ENCODE results near the gene PRKN.
A peak's percentile ranks its signal among the peaks of the same experiment; 100 is the strongest.

Gene PRKN

GRCh38 chr6:161459008-161459615 lies 1268.5 kb downstream of the PRKN start:
- no peak for DNase-seq

- no peak for DNase-seq
Observed at GRCh38 chr6:161458201-161458951, 1269.2 kb downstream of the PRKN start.

DNA sequence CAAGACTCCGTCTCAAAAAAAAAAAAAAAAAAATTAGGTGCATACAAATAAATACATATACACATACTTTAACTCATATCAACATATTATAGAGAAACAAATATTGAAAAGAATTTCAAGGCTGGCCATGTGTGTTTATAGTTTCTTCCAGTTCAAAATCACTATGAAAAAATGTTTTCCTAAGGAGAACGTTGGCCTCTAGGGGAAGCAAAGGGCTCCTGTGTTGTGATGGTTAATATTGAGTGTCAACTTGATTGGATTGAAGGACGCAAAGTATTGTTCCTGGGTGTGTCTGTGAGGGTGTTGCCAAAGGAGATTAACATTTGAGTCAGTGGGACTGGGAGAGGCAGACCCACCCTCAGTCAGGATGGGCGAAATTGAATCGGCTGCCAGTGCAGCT lies 1271.7 kb downstream of the PRKN start:
- no peak for DNase-seq

GRCh38 chr6:161453558-161453957 lies 1274.0 kb downstream of the PRKN start:
- DNase-seq: no peak

DNA sequence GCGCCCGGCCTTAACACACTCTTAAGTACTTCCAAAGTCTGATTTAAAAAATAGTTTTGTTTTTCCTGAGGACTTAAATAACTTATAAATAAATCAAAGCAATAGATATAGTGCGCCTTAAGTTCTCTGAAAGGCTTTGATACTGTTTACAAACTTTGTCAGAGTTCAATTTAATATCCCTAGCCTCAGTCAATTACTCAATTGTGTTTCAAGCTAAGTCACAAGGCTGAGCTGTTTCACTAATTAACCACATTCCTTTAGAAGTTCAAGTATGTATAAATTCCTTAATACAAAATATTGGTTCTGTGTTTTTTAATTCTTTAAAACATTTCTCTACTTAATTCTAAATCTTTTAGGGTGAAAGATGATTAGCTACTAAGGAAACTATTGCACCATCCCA lies 1275.3 kb downstream of the PRKN start:
- DNase-seq: no peak

DNA sequence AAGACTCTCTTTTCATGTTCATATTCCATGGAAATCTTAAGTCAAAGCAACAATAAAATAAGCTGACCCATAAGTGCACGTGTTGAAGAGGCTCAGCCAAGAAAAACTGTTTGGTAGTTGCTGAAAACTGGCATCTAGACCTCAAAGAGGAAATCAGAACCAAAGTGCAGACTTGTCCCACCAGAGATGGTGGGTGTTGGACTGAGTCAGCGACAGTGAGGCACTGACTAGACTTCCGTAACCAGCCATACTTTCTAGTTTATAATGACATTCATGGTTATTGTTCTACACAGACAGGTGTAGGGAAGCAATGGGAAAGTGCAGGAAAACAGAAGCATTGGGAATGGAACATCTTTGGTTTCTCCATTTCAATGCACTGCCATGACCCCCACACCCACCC lies 1278.0 kb downstream of the PRKN start:
- no peak for DNase-seq

GRCh38 chr6:161446949-161447348 lies 1280.6 kb downstream of the PRKN start:
- DNase-seq: no peak

DNA sequence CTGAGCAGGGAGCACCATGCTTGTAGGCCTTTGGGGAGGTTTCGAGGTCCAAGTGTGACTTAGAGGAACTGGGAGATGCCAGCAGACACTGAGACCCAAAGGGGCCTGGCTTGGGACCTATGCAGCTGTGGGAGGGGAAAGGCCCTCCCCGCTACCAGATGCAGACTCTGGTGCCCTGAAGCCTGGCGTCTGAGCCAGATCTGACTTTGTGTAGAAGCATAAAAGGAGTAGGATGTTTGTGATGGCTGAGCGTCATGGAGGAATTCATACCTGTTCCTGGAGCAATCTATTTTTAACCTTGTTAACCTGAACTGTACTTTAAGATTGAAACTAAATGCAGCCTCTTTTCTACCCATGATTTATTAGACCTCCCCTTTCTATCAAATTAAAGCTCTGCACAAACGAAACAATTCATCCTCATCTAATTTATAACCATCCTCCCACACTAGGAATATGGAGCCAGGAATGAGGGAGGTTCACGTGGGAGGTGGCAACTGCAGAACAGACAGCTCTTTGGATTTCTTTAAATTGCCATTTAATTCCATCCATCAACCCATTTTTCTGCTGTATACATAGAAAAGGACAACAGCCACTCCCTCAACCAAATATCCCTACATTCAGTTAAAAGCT lies 1281.2 kb downstream of the PRKN start:
- no peak for DNase-seq

DNA sequence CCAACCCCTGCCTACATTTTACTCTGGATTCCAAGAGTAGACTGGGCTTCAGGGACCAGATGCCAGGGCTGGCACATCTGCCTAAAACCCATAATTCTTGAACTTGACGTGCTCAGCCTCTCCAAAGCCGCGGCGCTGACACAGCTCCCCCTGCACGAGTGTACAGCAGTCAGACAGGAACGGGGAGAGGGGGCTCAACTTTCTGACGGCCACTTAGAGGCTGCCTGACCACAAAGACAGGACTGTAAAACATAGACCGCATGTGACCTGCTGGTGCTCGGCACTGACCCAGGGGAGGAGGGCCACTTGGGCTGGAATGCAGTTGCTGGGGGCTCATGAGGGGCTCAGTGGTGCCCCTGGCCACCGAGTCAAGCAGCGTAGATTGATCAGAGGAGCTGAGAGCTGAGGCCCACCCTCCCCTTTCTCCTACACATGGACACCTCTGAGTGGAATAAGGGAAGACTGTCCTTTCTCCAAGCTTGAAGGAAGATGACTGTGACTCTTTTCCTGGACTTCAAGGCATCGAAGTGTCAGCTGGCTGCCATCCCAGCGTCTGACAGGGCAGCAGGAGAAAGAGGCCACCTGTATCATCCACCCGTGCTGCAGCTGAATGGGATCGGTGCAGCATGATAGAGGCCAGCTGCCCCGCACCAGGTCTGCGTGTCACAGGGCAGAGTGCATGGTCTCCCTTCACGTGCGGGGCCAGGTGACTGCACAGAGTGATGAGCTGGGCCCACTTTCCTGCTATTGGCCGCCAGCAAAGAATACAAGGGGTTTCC lies 1282.4 kb downstream of the PRKN start:
- no peak for DNase-seq

DNA sequence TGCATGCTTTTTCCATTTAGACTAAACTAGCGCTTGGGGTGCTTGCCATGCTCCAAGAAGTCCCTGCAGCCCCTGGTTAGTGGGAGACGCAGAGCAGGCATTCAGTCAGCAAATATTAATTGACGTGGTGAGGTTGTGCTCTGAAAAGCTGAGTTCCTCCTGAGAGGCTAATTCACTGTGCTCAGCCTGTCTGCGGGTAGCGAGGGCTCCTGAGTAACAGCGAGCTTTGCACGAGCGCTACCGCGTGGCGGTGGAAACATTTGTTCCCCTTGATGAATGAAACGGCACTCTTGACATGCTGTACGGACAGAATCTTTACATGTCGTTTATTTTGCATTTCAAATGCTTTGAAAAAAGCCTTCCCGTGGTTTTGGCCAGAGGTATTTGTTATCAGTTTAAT lies 1283.1 kb downstream of the PRKN start:
- DNase-seq: no peak

- DNase-seq: peak in 1 of 2 experiments; percentile 15
Observed at GRCh38 chr6:161443848-161444247, 1283.7 kb downstream of the PRKN start.

GRCh38 chr6:161442420-161442819 lies 1285.1 kb downstream of the PRKN start:
- DNase-seq: no peak

DNA sequence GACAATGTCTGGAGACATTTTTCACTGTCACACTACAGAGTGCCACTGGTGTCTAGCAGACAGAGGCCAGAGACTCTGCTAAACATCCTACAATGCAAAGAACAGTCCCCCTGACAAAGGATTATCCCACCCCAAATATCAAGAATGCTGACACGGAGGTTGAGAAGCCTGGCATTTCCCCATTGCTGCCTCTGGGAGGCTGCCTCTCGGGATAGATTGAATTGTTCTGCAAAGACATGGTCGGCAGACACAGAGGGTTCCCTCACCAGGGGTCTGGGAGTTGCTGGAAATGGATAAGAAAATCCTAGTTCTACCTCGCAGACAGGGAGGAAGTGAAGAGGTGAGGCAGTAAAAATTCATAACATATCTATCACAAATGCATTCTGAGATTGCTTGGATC lies 1287.3 kb downstream of the PRKN start:
- DNase-seq: no peak

GRCh38 chr6:161439093-161439492 lies 1288.5 kb downstream of the PRKN start:
- peak; percentile 31 to 70 for DNase-seq

DNA sequence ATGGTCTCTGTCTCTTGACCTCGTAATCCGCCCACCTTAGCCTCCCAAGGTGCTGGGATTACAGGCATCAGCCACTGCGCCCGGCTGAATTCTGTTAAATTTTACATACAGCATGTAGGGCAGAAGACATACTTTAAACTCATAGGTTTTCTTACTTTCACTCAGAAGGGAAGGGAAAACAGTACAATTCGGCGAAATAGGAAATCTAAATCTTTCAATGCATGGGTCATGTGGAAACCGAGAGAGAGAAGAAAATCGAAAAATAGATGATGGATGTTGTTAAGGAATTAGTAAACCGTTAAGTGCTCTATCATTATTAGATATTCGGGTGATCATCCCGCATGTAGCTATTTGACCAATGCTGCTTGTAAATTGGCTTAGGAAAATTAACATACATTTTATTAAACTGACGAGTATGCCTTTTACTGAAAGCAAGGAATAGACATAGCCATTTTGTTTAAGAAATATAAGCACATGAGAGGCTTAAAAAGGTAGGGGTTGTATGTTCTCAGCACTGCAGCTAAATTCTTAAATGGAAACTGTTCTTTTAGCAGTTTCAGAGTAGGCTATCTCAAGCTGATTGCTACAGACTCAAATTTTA lies 1289.0 kb downstream of the PRKN start:
- DNase-seq: no peak

- DNase-seq: no peak
Observed at GRCh38 chr6:161437851-161438250, 1289.7 kb downstream of the PRKN start.

GRCh38 chr6:161436106-161436876 lies 1291.3 kb downstream of the PRKN start:
- DNase-seq: no peak

DNA sequence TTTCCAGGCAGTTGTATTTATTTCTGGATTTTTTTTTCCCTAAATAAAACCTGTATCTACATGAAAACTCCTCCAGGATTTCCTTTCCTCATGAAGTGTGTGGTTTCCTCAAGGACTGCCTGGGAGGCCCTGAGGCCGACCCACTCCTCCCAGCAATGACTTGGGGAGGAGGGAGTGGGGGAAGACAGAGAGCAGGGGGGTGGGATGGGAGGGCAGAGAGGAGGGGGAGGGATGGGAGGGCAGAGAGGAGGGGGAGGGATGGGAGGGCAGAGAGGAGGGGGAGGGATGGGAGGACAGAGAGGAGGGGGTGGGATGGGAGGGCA lies 1291.9 kb downstream of the PRKN start:
- DNase-seq: no peak

DNA sequence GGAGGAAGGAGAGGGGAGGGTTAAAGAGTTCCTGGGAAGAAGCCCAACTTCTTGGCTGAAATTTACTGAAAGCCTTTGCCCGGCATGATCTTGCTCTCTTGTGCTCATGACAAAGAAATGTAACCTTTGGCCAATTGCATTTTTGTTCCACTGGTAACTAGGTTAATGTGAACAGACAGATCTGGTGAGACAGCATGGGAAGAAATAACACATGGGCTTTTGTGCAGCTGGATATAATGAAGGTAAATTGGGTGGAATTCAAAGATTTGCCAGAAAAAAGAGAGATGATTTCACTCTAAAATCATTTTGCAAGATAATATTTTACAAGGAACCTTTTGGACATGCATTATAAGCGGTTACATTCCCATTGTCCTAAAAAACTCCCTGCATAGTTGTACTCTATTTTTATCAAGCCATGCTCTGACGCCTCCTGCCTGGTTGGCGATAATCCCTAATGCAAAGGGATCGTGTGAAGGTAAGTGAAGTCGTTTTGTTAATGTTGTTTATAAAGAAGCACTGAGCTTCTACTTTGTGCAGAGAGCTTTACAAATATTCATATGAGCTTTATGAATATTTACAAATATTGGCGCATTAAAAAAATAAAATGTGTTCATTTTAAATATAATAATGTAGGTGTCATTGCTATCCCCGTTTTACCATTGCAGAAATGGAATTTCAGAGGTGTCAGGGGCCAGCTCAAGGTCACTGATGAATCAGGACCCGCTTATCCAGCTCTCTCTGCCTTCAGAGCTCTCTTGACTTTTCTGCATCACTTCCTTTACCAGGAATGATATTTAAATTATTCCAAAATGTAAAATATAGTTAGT lies 1292.4 kb downstream of the PRKN start:
- no peak for DNase-seq

- DNase-seq: no peak
Observed at GRCh38 chr6:161434350-161434749, 1293.2 kb downstream of the PRKN start.

DNA sequence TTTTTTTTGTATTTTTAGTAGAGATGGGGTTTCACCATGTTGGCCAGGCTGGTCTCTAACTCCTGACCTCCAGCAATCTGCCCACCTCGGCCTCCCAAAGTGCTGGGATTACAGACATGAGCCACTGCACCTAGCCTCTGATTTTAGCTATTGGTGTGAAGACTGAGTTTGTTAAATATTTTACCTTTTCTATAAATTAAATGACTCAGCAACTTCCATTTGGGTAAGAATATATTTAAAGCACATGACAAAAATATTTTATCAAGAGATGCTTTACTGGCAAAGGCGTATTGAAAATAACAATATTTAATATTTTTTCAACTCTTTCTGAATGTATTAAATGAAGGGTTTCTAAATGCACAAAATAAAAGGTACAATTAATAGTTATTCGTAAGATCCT lies 1295.0 kb downstream of the PRKN start:
- no peak for DNase-seq

Data from NCI-H2081 (cell line).